CD4-positive, alpha-beta memory T cell (primary cell): ENCODE results near the gene SUGCT. TPM values are rescaled to one million over a fixed set of nuclear protein-coding genes. Genes with fewer than 3 reads are reported as not detected.

Experiments
- CTCF ChIA-PET: fragments of 350-600 bp; sonication (Branson Sonifier 250); formaldehyde crosslinking; loops from one replicate; lab custom pipeline; 2021; ENCODE audit warnings: inconsistent platforms; ENCODE audit not compliant: partially characterized antibody; lab: Charles Lee
- POLR2A ChIA-PET: fragments of 350-600 bp; sonication (Branson Sonifier 250); formaldehyde crosslinking; loops from one replicate; lab custom pipeline; 2021; ENCODE audit not compliant: partially characterized antibody; lab: Charles Lee
- DNase-seq, 5 donors: peaks; one replicate each; pipeline versions ENCODE4 v3.0.0 to v3.0.0-alpha.2; 2020 to 2022; ENCODE audit warnings: mixed read lengths in 1 of 5
- H3K27ac ChIP-seq: one replicate; pipeline ENCODE4 v1.7.0; 2013; ENCODE audit warnings: low read depth, low read length
- H3K27me3 ChIP-seq: 2 replicates; pipeline ENCODE4 v1.7.0; 2013; ENCODE audit warnings: mild to moderate bottlenecking, low read length, moderate library complexity; ENCODE audit not compliant: insufficient read depth
- H3K36me3 ChIP-seq: 2 replicates; pipeline ENCODE4 v1.7.0; 2013; ENCODE audit warnings: mild to moderate bottlenecking, low read length, moderate library complexity; ENCODE audit not compliant: insufficient read depth
- H3K4me1 ChIP-seq: 2 replicates; pipeline ENCODE4 v1.7.0; 2013; ENCODE audit warnings: mild to moderate bottlenecking, low read length, moderate library complexity; ENCODE audit not compliant: insufficient read depth
- H3K4me3 ChIP-seq, 2 donors: one replicate each; pipeline ENCODE4 v1.7.0; 2013; ENCODE audit warnings: low read length in 2 of 2, mild to moderate bottlenecking in 1 of 2
- H3K9me3 ChIP-seq, 2 donors: one replicate each; pipeline ENCODE4 v1.7.0; 2013; ENCODE audit warnings: low read length in 2 of 2, control low read depth in 1 of 2; ENCODE audit not compliant: control insufficient read depth in 1 of 2
- H3K27ac Mint-ChIP-seq, 7 donors: one replicate each; pipeline ENCODE4 v1.8.0; 2020 to 2021; ENCODE audit warnings: mixed read lengths in 7 of 7, mild to moderate bottlenecking in 6 of 7, inconsistent platforms in 3 of 7, moderate library complexity in 3 of 7
- H3K27me3 Mint-ChIP-seq, 2 donors: one replicate each; pipeline ENCODE4 v1.8.0; 2020 to 2021; ENCODE audit warnings: mixed read lengths in 2 of 2
- H3K36me3 Mint-ChIP-seq, 2 donors: one replicate each; pipeline ENCODE4 v1.8.0; 2020 to 2021; ENCODE audit warnings: mixed read lengths in 2 of 2, inconsistent platforms in 1 of 2, mild to moderate bottlenecking in 1 of 2
- H3K4me1 Mint-ChIP-seq, 4 donors: one replicate each; pipeline ENCODE4 v1.8.0; 2020 to 2021; ENCODE audit warnings: mixed read lengths in 4 of 4, mild to moderate bottlenecking in 1 of 4
- H3K4me3 Mint-ChIP-seq, 8 donors: one replicate each; pipeline ENCODE4 v1.8.0; 2020 to 2021; ENCODE audit warnings: mixed read lengths in 8 of 8, mild to moderate bottlenecking in 7 of 8, moderate library complexity in 6 of 8, inconsistent platforms in 3 of 8
- H3K9me3 Mint-ChIP-seq, 8 donors: one replicate each; pipeline ENCODE4 v1.8.0; 2020 to 2021; ENCODE audit warnings: mixed read lengths in 8 of 8, mild to moderate bottlenecking in 5 of 8, inconsistent platforms in 3 of 8, moderate library complexity in 1 of 8
- intact Hi-C: fragments of 100-400 bp; cut with micrococcal nuclease; formaldehyde crosslinking; loops from one replicate; pipeline ENCODE4 v1.15.1; 2023
- polyA plus RNA-seq, 2 donors: library from polyadenylated mRNA; unstranded; fragments of 300-500 nt; fragmentation: Illumina TruSeq; gene quantifications; one replicate each; pipeline ENCODE4 v1.2.3, GENCODE V29; 2021
- total RNA-seq, 2 experiments: library from RNA; stranded (reverse); gene quantifications; one replicate each; pipeline ENCODE4 v1.2.3, GENCODE V29; 2021

The SUGCT gene
- total and polyA plus RNA-seq, 4 experiments from 2014 or later: 0.41 to 4.4 (median 1.2) TPM

DNA sequence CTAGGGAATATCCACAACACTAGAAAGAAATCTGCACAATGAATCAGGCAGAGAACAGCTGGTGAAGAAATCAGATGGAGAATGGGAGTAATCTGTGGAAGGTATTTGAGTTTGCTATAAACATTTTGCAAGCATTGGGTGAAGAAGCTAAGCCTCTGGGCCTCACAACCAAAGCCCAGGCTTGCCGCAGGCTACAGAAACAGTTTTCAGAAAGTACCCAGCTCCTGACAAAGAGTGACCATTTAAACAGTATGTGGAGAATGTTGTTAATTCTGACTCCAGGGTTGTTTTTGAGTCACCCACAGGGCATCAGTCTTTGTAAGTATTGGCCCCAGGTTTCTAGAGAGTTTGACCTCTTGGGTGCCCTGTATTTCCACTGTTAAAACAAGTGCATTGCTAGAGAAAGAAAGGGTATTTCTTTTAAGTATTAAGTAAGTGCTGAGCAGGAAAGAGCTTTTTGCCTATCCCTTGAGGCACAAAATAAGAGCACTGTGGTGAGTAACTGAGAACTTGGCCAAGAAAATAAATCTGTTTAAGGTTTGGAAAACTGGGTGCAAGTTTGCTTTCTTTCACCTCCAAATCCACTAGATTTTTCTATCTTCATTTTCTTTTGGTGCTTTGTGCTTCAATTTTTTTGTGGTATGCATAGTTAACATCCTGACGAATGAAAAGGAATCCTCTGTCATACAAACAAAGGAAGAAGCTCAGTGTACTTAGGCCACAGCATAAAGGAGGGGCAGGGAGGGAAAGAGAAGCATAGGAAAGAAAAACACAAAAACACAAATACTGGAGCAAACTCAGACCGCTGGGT is 691.8 kb downstream of the SUGCT start:
- H3K36me3 Mint-ChIP-seq: no peaks in the 10 kb centered on the region
- POLR2A ChIA-PET: no interaction called here
- intact Hi-C loops: no loop called here

GRCh38 chr7:40827222-40828085 is 692.6 kb downstream of the SUGCT start:
- H3K4me1 ChIP-seq: no peaks in the 10 kb centered on the region
- no peaks in the 10 kb centered on the region for H3K9me3 ChIP-seq
- Mint-ChIP-seq H3K9me3 (peaks cover 0 to 31% (median 17%) of the 10 kb centered on the region in 8 donors), H3K4me1 (no peaks in the 10 kb centered on the region), H3K36me3 (no peaks in the 10 kb centered on the region), H3K27ac (no peak overlapping the region), H3K27me3 (no peaks in the 10 kb centered on the region), H3K4me3 (no peak overlapping the region)
- ChIA-PET POLR2A (interaction anchor here (0.6 kb wide), 1 partner anchor 63 kb away, joined by 3 read pairs; no protein-coding TSS in a partner anchor), CTCF (interaction anchor here (0.7 kb wide), 1 partner anchor 21 kb away, joined by 3 read pairs; no protein-coding TSS in a partner anchor)
- intact Hi-C loops: no loop called here
- DNase-seq: no peak
- H3K36me3 ChIP-seq: no peaks in the 10 kb centered on the region
- H3K27ac ChIP-seq: no peak overlapping the region
- no peaks in the 10 kb centered on the region for H3K27me3 ChIP-seq
- no peak overlapping the region for H3K4me3 ChIP-seq

More for the DNA sequence above, 691.8 kb downstream of the SUGCT start:
- H3K27me3 ChIP-seq: no peaks in the 10 kb centered on the region
- peaks cover 0 to 38% (median 21%) of the 10 kb centered on the region in 8 donors for H3K9me3 Mint-ChIP-seq
- DNase-seq: no peak
- H3K4me1 ChIP-seq: no peaks in the 10 kb centered on the region
- H3K27ac Mint-ChIP-seq: no peak overlapping the region
- no peak overlapping the region for H3K4me3 Mint-ChIP-seq
- no peaks in the 10 kb centered on the region for H3K9me3 ChIP-seq
- H3K36me3 ChIP-seq: no peaks in the 10 kb centered on the region
- no peaks in the 10 kb centered on the region for H3K4me1 Mint-ChIP-seq
- H3K4me3 ChIP-seq: no peak overlapping the region
- CTCF ChIA-PET: no interaction called here
- H3K27me3 Mint-ChIP-seq: no peaks in the 10 kb centered on the region
- no peak overlapping the region for H3K27ac ChIP-seq

DNA sequence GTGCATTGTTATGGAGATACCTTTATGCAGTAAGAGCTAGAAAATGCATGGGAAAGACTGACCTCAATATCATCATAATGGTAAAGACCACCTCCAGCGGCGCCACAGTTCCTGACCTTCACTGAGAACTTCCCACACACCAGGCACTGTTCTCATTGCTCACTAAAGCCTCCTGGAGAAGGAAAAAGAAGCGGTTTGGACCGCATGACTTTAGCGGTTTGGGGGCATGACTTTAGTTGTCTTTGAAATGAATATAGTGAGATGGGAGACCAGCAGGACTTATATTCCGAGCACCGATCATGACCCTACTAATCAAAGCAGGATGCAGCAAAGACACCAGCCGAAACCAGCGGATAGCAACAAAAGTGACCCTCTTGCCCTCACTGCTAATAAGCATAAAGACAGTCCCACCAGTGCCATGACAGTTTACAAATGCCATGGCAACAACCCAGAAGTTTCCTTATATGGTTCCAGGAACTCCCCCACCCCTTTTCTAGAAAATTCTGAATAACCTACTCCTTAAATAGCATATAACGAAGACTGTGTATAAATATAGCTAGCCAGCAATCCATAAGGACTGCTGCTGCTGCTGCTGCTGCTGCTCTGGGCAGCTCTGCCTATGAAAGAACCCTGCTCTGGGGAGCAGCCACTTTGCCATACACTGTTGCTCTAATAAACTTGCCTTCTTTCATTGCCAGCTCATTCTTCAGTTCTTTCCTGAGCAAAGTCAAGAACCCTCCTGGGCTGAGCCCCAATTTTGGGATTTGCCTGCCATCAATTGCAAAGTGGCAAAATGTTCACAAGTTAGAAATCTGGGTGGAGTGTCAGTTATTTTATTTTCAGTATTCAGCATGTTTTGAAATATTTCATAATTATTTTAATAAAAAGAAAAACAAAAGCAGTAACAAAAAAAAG is 694.1 kb downstream of the SUGCT start:
- no peaks in the 10 kb centered on the region for H3K4me1 Mint-ChIP-seq

DNA sequence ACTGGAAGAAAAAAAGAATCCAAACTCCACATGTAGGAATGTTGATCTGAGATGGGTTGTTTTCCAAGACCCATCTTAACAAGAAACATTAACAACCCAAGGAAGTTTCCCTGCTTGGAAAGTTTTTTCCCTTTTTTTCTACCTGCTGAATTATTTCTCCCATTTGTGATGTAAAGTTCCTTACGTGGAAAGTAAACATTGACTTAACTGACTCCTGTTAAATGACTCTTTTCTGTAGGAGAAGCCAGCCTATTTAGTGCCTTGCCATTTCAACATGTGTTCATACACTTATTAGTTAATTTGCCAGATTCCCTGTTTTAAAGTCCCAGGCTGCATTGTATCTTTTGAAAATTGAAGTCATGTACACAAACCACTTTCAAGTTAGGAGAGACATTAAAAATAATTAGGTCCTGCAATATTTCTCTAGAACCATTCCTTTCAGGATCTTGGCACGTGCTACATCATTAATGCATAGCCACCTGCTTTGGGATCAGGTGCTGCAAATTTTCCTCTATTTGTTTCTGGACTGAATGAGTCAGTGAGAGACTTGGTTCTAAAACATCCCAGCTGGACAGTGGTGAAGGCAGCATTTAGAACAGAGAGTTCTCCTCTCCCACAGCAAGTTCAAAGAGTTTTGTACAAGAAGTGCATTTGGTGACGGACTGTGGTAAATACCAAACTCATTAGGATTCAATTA is 698.5 kb downstream of the SUGCT start:
- DNase-seq: no peak
- intact Hi-C loops: no loop called here
- Histone ChIP-seq H3K9me3 (no peaks in the 10 kb centered on the region), H3K36me3 (no peaks in the 10 kb centered on the region), H3K4me3 (no peak overlapping the region), H3K27me3 (no peaks in the 10 kb centered on the region), H3K4me1 (no peaks in the 10 kb centered on the region), H3K27ac (no peak overlapping the region)
- no peaks in the 10 kb centered on the region for H3K27me3 Mint-ChIP-seq
- CTCF ChIA-PET: no interaction called here
- no peaks in the 10 kb centered on the region for H3K4me1 Mint-ChIP-seq
- peaks cover 2 to 35% (median 8%) of the 10 kb centered on the region in 8 donors for H3K9me3 Mint-ChIP-seq
- H3K4me3 Mint-ChIP-seq: no peak overlapping the region
- H3K27ac Mint-ChIP-seq: no peak overlapping the region
- H3K36me3 Mint-ChIP-seq: no peaks in the 10 kb centered on the region
- POLR2A ChIA-PET: no interaction called here

More for the DNA sequence above, 694.1 kb downstream of the SUGCT start:
- intact Hi-C loops: no loop called here
- ChIA-PET POLR2A (no interaction called here), CTCF (interaction anchor here (0.7 kb wide), 1 partner anchor 110 kb away, joined by 3 read pairs; no protein-coding TSS in a partner anchor)
- Histone ChIP-seq H3K27me3 (no peaks in the 10 kb centered on the region), H3K4me3 (no peak overlapping the region), H3K36me3 (no peaks in the 10 kb centered on the region), H3K9me3 (no peaks in the 10 kb centered on the region), H3K4me1 (no peaks in the 10 kb centered on the region), H3K27ac (no peak overlapping the region)
- Mint-ChIP-seq H3K27ac (no peak overlapping the region), H3K27me3 (no peaks in the 10 kb centered on the region), H3K36me3 (no peaks in the 10 kb centered on the region), H3K9me3 (peaks cover 0 to 30% (median 14%) of the 10 kb centered on the region in 8 donors), H3K4me3 (no peak overlapping the region)
- no peak for DNase-seq

DNA sequence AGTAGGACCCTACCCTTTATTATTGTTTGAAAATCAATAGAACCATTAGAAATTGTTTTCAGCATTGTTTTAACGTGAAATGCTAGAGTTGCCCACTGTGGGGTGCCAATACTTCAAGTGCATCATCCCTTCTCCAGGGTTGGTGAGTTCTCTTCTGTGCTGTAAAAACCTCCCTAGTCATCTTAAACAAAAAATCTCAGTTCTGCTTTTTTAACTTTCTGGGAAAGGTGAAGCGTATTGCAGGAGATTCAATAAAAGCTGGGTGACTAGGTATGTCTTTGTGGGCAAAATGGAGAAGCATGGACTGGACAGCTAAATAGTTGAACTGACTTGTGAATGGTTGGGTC is 699.1 kb downstream of the SUGCT start:
- ChIA-PET POLR2A (no interaction called here), CTCF (no interaction called here)
- Histone ChIP-seq H3K27me3 (no peaks in the 10 kb centered on the region), H3K4me1 (no peaks in the 10 kb centered on the region), H3K36me3 (no peaks in the 10 kb centered on the region), H3K9me3 (no peaks in the 10 kb centered on the region), H3K27ac (no peak overlapping the region), H3K4me3 (no peak overlapping the region)
- DNase-seq: no peak
- peaks cover 2 to 38% (median 8%) of the 10 kb centered on the region in 8 donors for H3K9me3 Mint-ChIP-seq
- intact Hi-C loops: no loop called here
- H3K4me1 Mint-ChIP-seq: no peaks in the 10 kb centered on the region
- H3K4me3 Mint-ChIP-seq: no peak overlapping the region
- H3K27ac Mint-ChIP-seq: no peak overlapping the region
- no peaks in the 10 kb centered on the region for H3K27me3 Mint-ChIP-seq
- H3K36me3 Mint-ChIP-seq: no peaks in the 10 kb centered on the region

- Mint-ChIP-seq H3K4me3 (no peak overlapping the region), H3K9me3 (peaks cover 2 to 42% (median 8%) of the 10 kb centered on the region in 8 donors), H3K27me3 (no peaks in the 10 kb centered on the region)
These were observed 701.4 kb downstream of the SUGCT start for GRCh38 chr7:40836218-40836617.

More at GRCh38 chr7:40836218-40836617, 701.4 kb downstream of the SUGCT start:
- H3K27ac Mint-ChIP-seq: no peak overlapping the region
- Histone ChIP-seq H3K27me3 (no peaks in the 10 kb centered on the region), H3K36me3 (no peaks in the 10 kb centered on the region), H3K9me3 (peaks cover 0 to 4% of the 10 kb centered on the region in 2 donors), H3K4me3 (no peak overlapping the region), H3K4me1 (no peaks in the 10 kb centered on the region), H3K27ac (no peak overlapping the region)
- ChIA-PET CTCF (no interaction called here), POLR2A (no interaction called here)
- no peak for DNase-seq
- H3K4me1 Mint-ChIP-seq: no peaks in the 10 kb centered on the region
- H3K36me3 Mint-ChIP-seq: no peaks in the 10 kb centered on the region
- intact Hi-C loops: no loop called here
